GM19467 (cell line): ENCODE measurements around the gene MICALL1.

Source experiments
- ATAC-seq: cut with Tn5 transposase; IDR thresholded peaks from one replicate; pipeline ENCODE4 v1.9.1; 2021; ENCODE audit warnings: mild to moderate bottlenecking, moderate library complexity; ENCODE audit not compliant: unreplicated experiment

Gene MICALL1

GRCh38 chr22:37905534-37906363 lies at the start of gene MICALL1:
Gene MICALL1, plus strand, starts transcription at chr22:37906297. Its CDS starts 126 bp downstream, at chr22:37906423.
- ATAC-seq: peak; percentile 76

GRCh38 chr22:37860796-37861421 lies 45.2 kb upstream of the MICALL1 start:
- ATAC-seq: no peak

GRCh38 chr22:37862570-37863325 lies 43.3 kb upstream of the MICALL1 start:
- ATAC-seq: no peak

- ATAC-seq: no peak
These were observed 40.6 kb upstream of the MICALL1 start for GRCh38 chr22:37865510-37865909.

- no peak for ATAC-seq
These were observed 35.8 kb upstream of the MICALL1 start for GRCh38 chr22:37870273-37870672.

- no peak for ATAC-seq
These were observed 25.2 kb upstream of the MICALL1 start for GRCh38 chr22:37880668-37881440.

GRCh38 chr22:37884420-37884819 lies 21.7 kb upstream of the MICALL1 start:
- ATAC-seq: no peak

GRCh38 chr22:37887584-37888378 lies 18.3 kb upstream of the MICALL1 start:
- ATAC-seq: no peak

- ATAC-seq: no peak
These were observed 14.2 kb upstream of the MICALL1 start for GRCh38 chr22:37891926-37892325.

- ATAC-seq: no peak
These were observed 13.3 kb upstream of the MICALL1 start for GRCh38 chr22:37892566-37893335.

- no peak for ATAC-seq
These were observed 12.5 kb upstream of the MICALL1 start for GRCh38 chr22:37893583-37893983.

GRCh38 chr22:37894939-37895670 lies 11.0 kb upstream of the MICALL1 start:
- no peak for ATAC-seq

GRCh38 chr22:37896181-37896592 lies 9.9 kb upstream of the MICALL1 start:
- peak; percentile 70 for ATAC-seq

GRCh38 chr22:37896939-37897338 lies 9.2 kb upstream of the MICALL1 start:
- no peak for ATAC-seq

- no peak for ATAC-seq
These were observed 8.3 kb upstream of the MICALL1 start for GRCh38 chr22:37897807-37898206.

- ATAC-seq: no peak
These were observed 7.5 kb upstream of the MICALL1 start for GRCh38 chr22:37898441-37899181.

GRCh38 chr22:37904572-37905533 lies 1.2 kb upstream of the MICALL1 start:
- ATAC-seq: no peak
